Stimulated activated CD8-positive, alpha-beta memory T cell treated with anti-CD3 and anti-CD28 coated beads, Interleukin-4, amount 100 ng/mL, for 1 hour (primary cell): ENCODE results near the gene XPR1.
"Not testable (repeated sequence)": the region's sequence is repeated elsewhere in the genome, so short reads cannot be mapped to it uniquely, and the experiment has no call there.

Source experiments
- DNase-seq, 2 donors: peaks; one replicate each; pipeline ENCODE4 v3.0.0-alpha.2; 2020; ENCODE audit warnings: low read depth in 2 of 2, low spot score in 1 of 2

Gene XPR1

GRCh38 chr1:180642781-180643180 is 11.0 kb downstream of the XPR1 start:
- DNase-seq, result no peak

- DNase-seq, result no peak
Observed at GRCh38 chr1:180643693-180644092, 11.9 kb downstream of the XPR1 start.

GRCh38 chr1:180644526-180645192 is 12.8 kb downstream of the XPR1 start:
- DNase-seq, result no peak

GRCh38 chr1:180645261-180645660 is 13.4 kb downstream of the XPR1 start:
- DNase-seq, result not testable (repeated sequence)

GRCh38 chr1:180646093-180646492 is 14.3 kb downstream of the XPR1 start:
- DNase-seq, result no peak

- DNase-seq, result no peak
Observed at GRCh38 chr1:180646547-180646946, 14.7 kb downstream of the XPR1 start.

GRCh38 chr1:180652792-180653191 is 21.0 kb downstream of the XPR1 start:
- DNase-seq, result no peak

- DNase-seq, result no peak
Observed at GRCh38 chr1:180662709-180663108, 30.9 kb downstream of the XPR1 start.

- no peak for DNase-seq
Observed at GRCh38 chr1:180670681-180671080, 38.9 kb downstream of the XPR1 start.

- no peak for DNase-seq
Observed at GRCh38 chr1:180672105-180672504, 40.3 kb downstream of the XPR1 start.

- no peak for DNase-seq
Observed at GRCh38 chr1:180672505-180672904, 40.7 kb downstream of the XPR1 start.

GRCh38 chr1:180674603-180675530 is 43.0 kb downstream of the XPR1 start:
- no peak for DNase-seq

- DNase-seq, result no peak
Observed at GRCh38 chr1:180675586-180675985, 43.8 kb downstream of the XPR1 start.

- no peak for DNase-seq
Observed at GRCh38 chr1:180680558-180681144, 48.8 kb downstream of the XPR1 start.

GRCh38 chr1:180683117-180683516 is 51.3 kb downstream of the XPR1 start:
- not testable (repeated sequence) for DNase-seq

- DNase-seq, result no peak
Observed at GRCh38 chr1:180691322-180691913, 59.6 kb downstream of the XPR1 start.

- no peak for DNase-seq
Observed at GRCh38 chr1:180693564-180694244, 61.9 kb downstream of the XPR1 start.

- no peak for DNase-seq
Observed at GRCh38 chr1:180695282-180695681, 63.5 kb downstream of the XPR1 start.

GRCh38 chr1:180696361-180696760 is 64.5 kb downstream of the XPR1 start:
- DNase-seq, result no peak

GRCh38 chr1:180698580-180698979 is 66.8 kb downstream of the XPR1 start:
- no peak for DNase-seq

GRCh38 chr1:180702376-180702775 is 70.6 kb downstream of the XPR1 start:
- not testable (repeated sequence) for DNase-seq
